Bronchial epithelial cell (primary cell): ENCODE results near the gene FASTK. TPM values are rescaled to one million over a fixed set of nuclear protein-coding genes. Genes with fewer than 3 reads are reported as not detected.

Experiments
- DNase-seq: peaks from one replicate; pipeline ENCODE4 v3.0.0-alpha.2; 2010; ENCODE audit warnings: low read depth
- FAIRE-seq: peaks from 2 replicates; lab custom pipeline; 2011; peaks lifted over from hg19 to GRCh38; lab: Jason Lieb, UNC
- H3K27me3 ChIP-seq: 2 replicates; pipeline ENCODE4 v1.5.1; 2011; ENCODE audit warnings: low read length; ENCODE audit not compliant: control insufficient read depth, insufficient read depth
- H3K36me3 ChIP-seq: 2 replicates; pipeline ENCODE4 v1.5.1; 2011; ENCODE audit warnings: low read length; ENCODE audit not compliant: control insufficient read depth, insufficient read depth
- H3K4me3 ChIP-seq: 2 replicates; pipeline ENCODE4 v1.5.1; 2011; ENCODE audit warnings: mild to moderate bottlenecking, low read depth, low read length, control low read depth
- CTCF ChIP-seq: IDR thresholded peaks from 2 replicates; pipeline ENCODE4 v1.5.1; 2011; ENCODE audit warnings: mild to moderate bottlenecking, moderate library complexity, low read length, control low read depth, inconsistent platforms; ENCODE audit not compliant: insufficient read depth, severe bottlenecking
- total RNA-seq: library from RNA; depleted of rRNA; stranded (reverse); fragments of >200 nt; gene quantifications from 2 replicates; pipeline ENCODE4 v1.2.1, GENCODE V29; 2014

Gene FASTK
- total RNA-seq, 1 donor from 2014 or later: 51.6 TPM

- no peak for TF ChIP-seq CTCF
- Histone ChIP-seq H3K36me3 (peaks cover 58% of the 10 kb centered on the region), H3K4me3 (no peak overlapping the region), H3K27me3 (no peaks in the 10 kb centered on the region)
- DNase-seq (no peak), FAIRE-seq (no peak)
Measured at GRCh38 chr7:151120896-151121295, 40.3 kb upstream of the FASTK start.

GRCh38 chr7:151119902-151120301 lies 39.3 kb upstream of the FASTK start:
- no peak for TF ChIP-seq CTCF
- Histone ChIP-seq H3K27me3 (no peaks in the 10 kb centered on the region), H3K36me3 (peaks cover 54% of the 10 kb centered on the region), H3K4me3 (no peak overlapping the region)
- DNase-seq: no peak
- FAIRE-seq: no peak

- TF ChIP-seq CTCF: no peak
- DNase-seq (no peak), FAIRE-seq (no peak)
- Histone ChIP-seq H3K36me3 (peaks cover 46% of the 10 kb centered on the region), H3K4me3 (no peak overlapping the region), H3K27me3 (no peaks in the 10 kb centered on the region)
Measured at GRCh38 chr7:151119055-151119415, 38.4 kb upstream of the FASTK start.

- no peak for FAIRE-seq
- Histone ChIP-seq H3K27me3 (no peaks in the 10 kb centered on the region), H3K36me3 (peaks cover 43% of the 10 kb centered on the region), H3K4me3 (no peak overlapping the region)
- no peak for DNase-seq
- no peak for TF ChIP-seq CTCF
Measured at GRCh38 chr7:151118108-151119054, 37.8 kb upstream of the FASTK start.

- TF ChIP-seq CTCF: no peak
- DNase-seq (peak; percentile 23), FAIRE-seq (no peak)
- Histone ChIP-seq H3K27me3 (no peaks in the 10 kb centered on the region), H3K36me3 (peaks cover 43% of the 10 kb centered on the region), H3K4me3 (peak overlapping the region; percentile 57)
Measured at GRCh38 chr7:151117565-151117964, 37.0 kb upstream of the FASTK start.
